SK-N-SH (cell line): ENCODE data around the gene KIRREL1. TPM values are rescaled to one million over a fixed set of nuclear protein-coding genes. Genes with fewer than 3 reads are reported as not detected.
A peak's percentile ranks its signal among the peaks of the same experiment; 100 is the strongest.

Experiments used
- CTCF ChIA-PET: fragments of 300-600, 350-600 bp; formaldehyde crosslinking; extraction: SDS; loops from one replicate; lab custom pipeline; 2021; lab: Yijun Ruan, JAX
- POLR2A ChIA-PET: fragments of 350-600 bp; sonication (Branson Sonifier 250); formaldehyde crosslinking; extraction: SDS; loops from one replicate; lab custom pipeline; 2020; ENCODE audit warnings: antibody characterized with exemption, inconsistent platforms; lab: Yijun Ruan, JAX
- DNase-seq: peaks from one replicate; pipeline ENCODE4 v3.0.0; 2012
- H2AFZ ChIP-seq: fragments of 200-600 bp; sonication (generic); 2 replicates; pipeline ENCODE4 v1.8.1; 2016; ENCODE audit warnings: antibody characterized with exemption, mild to moderate bottlenecking, low read depth
- H3F3A ChIP-seq: fragments of 200-600 bp; sonication (generic); replicated peaks from 2 replicates; pipeline ENCODE3; 2016; ENCODE audit warnings: antibody characterized with exemption, mild to moderate bottlenecking; ENCODE audit not compliant: insufficient read depth
- H3K27ac ChIP-seq, 2 experiments: fragments of 200-500 bp in 1 of 2; fragments of 200-600 bp in 1 of 2; sonication (Bioruptor generic) in 1 of 2; sonication (generic), shearing (Covaris generic) in 1 of 2; 2 replicates each; pipeline versions ENCODE4 v1.5.1 to v1.6.1; 2014 to 2016; ENCODE audit warnings: low read depth in 2 of 2, inconsistent platforms in 1 of 2, low read length in 1 of 2, mild to moderate bottlenecking in 1 of 2, mixed read lengths in 1 of 2
- H3K27me3 ChIP-seq: fragments of 200-600 bp; sonication (generic), shearing (Covaris generic); 2 replicates; pipeline ENCODE4 v1.6.1; 2016; ENCODE audit warnings: mixed run types; ENCODE audit not compliant: insufficient read depth
- H3K36me3 ChIP-seq, 2 experiments: fragments of 200-500 bp in 1 of 2; fragments of 200-600 bp in 1 of 2; sonication (Bioruptor generic) in 1 of 2; sonication (generic) in 1 of 2; replicated peaks in 1 of 2; 2 replicates each; pipeline versions ENCODE3 to v1.5.1; 2014 to 2016; ENCODE audit warnings: low read length in 1 of 2, mild to moderate bottlenecking in 1 of 2; ENCODE audit not compliant: insufficient read depth in 2 of 2, control insufficient read depth in 1 of 2
- H3K4me1 ChIP-seq, 2 experiments: fragments of 200-500 bp in 1 of 2; fragments of 200-600 bp in 1 of 2; sonication (Bioruptor generic) in 1 of 2; sonication (generic), shearing (Covaris generic) in 1 of 2; 2 replicates each; pipeline versions ENCODE4 v1.5.1 to v1.6.1; 2014 to 2016; ENCODE audit warnings: low read depth in 1 of 2, low read length in 1 of 2, mixed run types in 1 of 2; ENCODE audit not compliant: insufficient read depth in 2 of 2, control insufficient read depth in 1 of 2
- H3K4me2 ChIP-seq: fragments of 200-600 bp; sonication (generic), shearing (Covaris generic); 2 replicates; pipeline ENCODE4 v1.6.1; 2017; ENCODE audit warnings: mixed run types
- H3K4me3 ChIP-seq, 2 experiments: fragments of 200-500 bp in 1 of 2; fragments of 200-600 bp in 1 of 2; sonication (Bioruptor generic) in 1 of 2; sonication (generic), shearing (Covaris generic) in 1 of 2; 2 replicates each; pipeline versions ENCODE4 v1.5.1 to v1.8.1; 2014 to 2016; ENCODE audit warnings: low read depth in 2 of 2, inconsistent platforms in 1 of 2, low read length in 1 of 2, mild to moderate bottlenecking in 1 of 2, mixed read lengths in 1 of 2, moderate library complexity in 1 of 2
- H3K79me2 ChIP-seq: fragments of 200-600 bp; sonication (generic); 2 replicates; pipeline ENCODE4 v1.8.1; 2017; ENCODE audit warnings: mild to moderate bottlenecking; ENCODE audit not compliant: insufficient read depth
- H3K9ac ChIP-seq: fragments of 200-600 bp; sonication (generic); 2 replicates; pipeline ENCODE4 v1.6.1; 2017; ENCODE audit warnings: mixed run types
- H3K9me2 ChIP-seq: fragments of 200-600 bp; sonication (generic); 2 replicates; pipeline ENCODE4 v1.6.1; 2017; ENCODE audit warnings: mixed run types
- H3K9me3 ChIP-seq: fragments of 200-600 bp; sonication (generic); 2 replicates; pipeline ENCODE4 v1.6.1; 2017; ENCODE audit warnings: mixed run types, mild to moderate bottlenecking, moderate library complexity
- H4K20me1 ChIP-seq: fragments of 200-600 bp; sonication (generic); 2 replicates; pipeline ENCODE4 v1.6.1; 2017; ENCODE audit warnings: mild to moderate bottlenecking, mixed run types; ENCODE audit not compliant: insufficient read depth
- CTCF ChIP-seq: fragments of 200-600 bp; sonication (generic); IDR thresholded peaks from 2 replicates; pipeline ENCODE4 v1.6.1; 2017; ENCODE audit warnings: antibody characterized with exemption, mild to moderate bottlenecking, moderate library complexity
- FOXJ3 ChIP-seq: sonication (generic); formaldehyde crosslinking; IDR thresholded peaks from 2 replicates; pipeline ENCODE4 v1.5.1; 2020; ENCODE audit warnings: mild to moderate bottlenecking, missing genetic modification reagents
- MAX ChIP-seq: IDR thresholded peaks from 2 replicates; pipeline ENCODE4 v1.4.0; 2012; ENCODE audit warnings: low read depth
- MXI1 ChIP-seq: IDR thresholded peaks from 2 replicates; pipeline ENCODE4 v1.6.1; 2012; ENCODE audit warnings: mild to moderate bottlenecking, low read depth, low read length, improper control_type of control experiment
- REST ChIP-seq: IDR thresholded peaks from 2 replicates; pipeline ENCODE4 v1.6.1; 2012; ENCODE audit warnings: mild to moderate bottlenecking, low read depth, low read length, moderate library complexity
- RXRA ChIP-seq: IDR thresholded peaks from 2 replicates; pipeline ENCODE4 v1.4.0; 2012; ENCODE audit warnings: low read depth, mild to moderate bottlenecking, borderline replicate concordance
- SIN3A ChIP-seq: IDR thresholded peaks from 2 replicates; pipeline ENCODE4 v1.6.1; 2012; ENCODE audit warnings: low read depth, mild to moderate bottlenecking, low read length, moderate library complexity, borderline replicate concordance
- TCF12 ChIP-seq: IDR thresholded peaks from 2 replicates; pipeline ENCODE4 v1.4.0; 2012
- TEAD4 ChIP-seq: IDR thresholded peaks from 2 replicates; pipeline ENCODE4 v1.4.0; 2012; ENCODE audit warnings: mild to moderate bottlenecking, borderline replicate concordance; ENCODE audit not compliant: insufficient read depth
- USF1 ChIP-seq: IDR thresholded peaks from 2 replicates; pipeline ENCODE4 v1.4.0; 2012; ENCODE audit warnings: low read depth, borderline replicate concordance
- WGBS: methylation state at CpG from one replicate; pipeline ENCODE4 v1.1.6; 2017; ENCODE audit warnings: low lambda C conversion rate; 5-methylcytosine and 5-hydroxymethylcytosine counted together
- polyA plus RNA-seq, 3 experiments: library from polyadenylated mRNA; depleted of rRNA; stranded (reverse); fragments of >200 nt; gene quantifications; 2 replicates each; pipeline ENCODE4 v1.2.3, GENCODE V29; 2012

Gene KIRREL1
- polyA plus RNA-seq, 1 of the 3 experiments (the other 2 are of a cell fraction), result 47.8 TPM

GRCh38 chr1:158000507-158000906, 7.1 kb downstream of the KIRREL1 start:
- TF ChIP-seq SIN3A (no peak), TCF12 (no peak), REST (no peak), USF1 (no peak), MXI1 (no peak), FOXJ3 (CRISPR knock-in tag) (no peak), TEAD4 (no peak), RXRA (no peak)
- H3K4me2 ChIP-seq, result peak overlapping the region; percentile 75; the same call in 1 of the 2 replicates
- H3K9me2 ChIP-seq, result no peaks in the 10 kb centered on the region
- no peaks in the 10 kb centered on the region for H3K27me3 ChIP-seq
- H3K79me2 ChIP-seq, result peaks cover 100% of the 10 kb centered on the region
- peaks cover 20% of the 10 kb centered on the region for H3F3A ChIP-seq
- CTCF ChIA-PET, result interaction anchor here (0.6 to 0.8 kb wide), 2 partner anchors 8 to 124 kb away, joined by 3 read pairs; no protein-coding TSS in a partner anchor
- H3K27ac ChIP-seq, result peak overlapping the region in 1 of 2 experiments; percentile 89; a peak in 2 of 4 replicates
- peaks cover 21 to 84% of the 10 kb centered on the region in 2 experiments for H3K4me1 ChIP-seq
- WGBS, result 47% methylated on average over 4 of the region's 4 CpGs
- POLR2A ChIA-PET, result no interaction called here
- H3K4me3 ChIP-seq, result no peak overlapping the region; a peak in 1 of 4 replicates
- H4K20me1 ChIP-seq, result peaks cover 51% of the 10 kb centered on the region
- peaks cover 10 to 20% of the 10 kb centered on the region in 2 experiments for H3K36me3 ChIP-seq
- no peak overlapping the region for H2AFZ ChIP-seq
- H3K9ac ChIP-seq, result no peak overlapping the region
- no peak for DNase-seq
- H3K9me3 ChIP-seq, result no peaks in the 10 kb centered on the region

GRCh38 chr1:158002022-158002630, 8.7 kb downstream of the KIRREL1 start:
- H3K79me2 ChIP-seq, result peaks cover 100% of the 10 kb centered on the region
- H3F3A ChIP-seq, result peaks cover 20% of the 10 kb centered on the region
- TF ChIP-seq CTCF (peak; percentile 35), MXI1 (no peak), MAX (0 out of 2 replicates have a peak, but pooled peaks have one; percentile 22)
- no peaks in the 10 kb centered on the region for H3K27me3 ChIP-seq
- peaks cover 35% of the 10 kb centered on the region for H4K20me1 ChIP-seq
- H3K9ac ChIP-seq, result peak overlapping the region; percentile 56; the same call in 1 of the 2 replicates
- peak overlapping the region; percentile 87 to 89 for H3K27ac ChIP-seq
- H2AFZ ChIP-seq, result no peak overlapping the region
- ChIA-PET CTCF (interaction anchor here (1.7 kb wide), 1 partner anchor 10 kb away, joined by 11 read pairs; no protein-coding TSS in a partner anchor), POLR2A (no interaction called here)
- H3K36me3 ChIP-seq, result peaks cover 8 to 14% of the 10 kb centered on the region in 2 experiments
- H3K9me3 ChIP-seq, result no peaks in the 10 kb centered on the region
- H3K9me2 ChIP-seq, result no peaks in the 10 kb centered on the region
- DNase-seq, result no peak
- peak overlapping the region; percentile 75 for H3K4me2 ChIP-seq
- 19% methylated on average over 4 of the region's 4 CpGs for WGBS
- H3K4me1 ChIP-seq, result peaks cover 22 to 92% of the 10 kb centered on the region in 2 experiments
- H3K4me3 ChIP-seq, result 0 out of 4 replicates have a peak overlapping the region, but pooled peaks of 1 of the 2 experiments have one; percentile 25
